Liver (tissue), 3 donors: ENCODE measurements around the gene SKI.

Source experiments
- FOXA1 ChIP-seq: IDR thresholded peaks from 2 replicates; pipeline ENCODE4 v1.6.1; 2016; ENCODE audit warnings: antibody characterized with exemption
- RAD21 ChIP-seq, 2 donors: IDR thresholded peaks; 2 replicates each; pipeline ENCODE4 v1.6.1; 2016; ENCODE audit warnings: antibody characterized with exemption in 2 of 2, mild to moderate bottlenecking in 2 of 2
- RXRA ChIP-seq, 2 donors: IDR thresholded peaks; 2 replicates each; pipeline ENCODE4 v1.6.1; 2017 to 2018; ENCODE audit warnings: antibody characterized with exemption in 2 of 2, mild to moderate bottlenecking in 1 of 2
- TAF1 ChIP-seq: conservative IDR thresholded peaks from 2 replicates; pipeline ENCODE4 v1.6.1; 2016; ENCODE audit warnings: antibody characterized with exemption, mild to moderate bottlenecking
- YY1 ChIP-seq: IDR thresholded peaks from 2 replicates; pipeline ENCODE4 v1.6.1; 2016; ENCODE audit warnings: antibody characterized with exemption, mild to moderate bottlenecking
- TF ChIP-seq, protein P1 (sequence below): fragments of 150-350 bp; IDR thresholded peaks from 2 replicates; pipeline ENCODE4 v1.5.1; 2017; ENCODE audit warnings: improper control_type of control experiment, low read depth, low read length; ENCODE audit not compliant: missing input control
- TF ChIP-seq, protein P2 (sequence below): IDR thresholded peaks from 2 replicates; pipeline ENCODE4 v1.6.1; 2016; ENCODE audit warnings: antibody characterized with exemption, mild to moderate bottlenecking
- TF ChIP-seq, protein P3 (sequence below): IDR thresholded peaks from 2 replicates; pipeline ENCODE4 v1.6.1; 2016; ENCODE audit warnings: antibody characterized with exemption
- TF ChIP-seq, protein P4 (sequence below): IDR thresholded peaks from 2 replicates; pipeline ENCODE4 v1.6.1; 2016; ENCODE audit warnings: antibody characterized with exemption
- TF ChIP-seq, protein P5 (sequence below): IDR thresholded peaks from 2 replicates; pipeline ENCODE4 v1.6.1; 2016; ENCODE audit warnings: antibody characterized with exemption
- donor health status: healthy.
- donor health status: healthy.

DNA sequence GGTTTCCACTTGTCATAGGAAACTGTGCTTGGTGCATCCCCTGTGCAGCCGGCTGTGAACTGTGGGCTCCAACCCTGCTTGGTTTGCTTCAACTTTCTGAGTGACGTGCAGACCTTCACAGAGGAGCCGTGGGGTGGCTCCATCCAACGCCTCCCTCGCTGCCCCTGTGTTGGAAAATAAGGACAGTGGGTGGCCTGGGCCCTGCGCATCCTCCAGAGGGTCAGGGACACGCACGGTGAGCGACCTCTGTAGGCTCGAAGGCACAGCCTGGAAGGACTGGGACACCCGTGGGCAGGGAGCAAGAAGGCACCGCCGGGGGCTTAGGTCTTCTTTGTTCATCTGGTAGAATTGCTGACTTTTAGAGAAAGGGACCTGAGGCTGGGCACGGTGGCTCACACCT lies 27.1 kb upstream of the SKI start:
- TF ChIP-seq YY1 (no peak), TAF1 (no peak), RXRA (IDR thresholded peaks at IDR 0.05) (no peak), RAD21 (IDR thresholded peaks at IDR 0.05) (no peak), FOXA1 (no peak)
- TF ChIP-seq, protein P1, sequence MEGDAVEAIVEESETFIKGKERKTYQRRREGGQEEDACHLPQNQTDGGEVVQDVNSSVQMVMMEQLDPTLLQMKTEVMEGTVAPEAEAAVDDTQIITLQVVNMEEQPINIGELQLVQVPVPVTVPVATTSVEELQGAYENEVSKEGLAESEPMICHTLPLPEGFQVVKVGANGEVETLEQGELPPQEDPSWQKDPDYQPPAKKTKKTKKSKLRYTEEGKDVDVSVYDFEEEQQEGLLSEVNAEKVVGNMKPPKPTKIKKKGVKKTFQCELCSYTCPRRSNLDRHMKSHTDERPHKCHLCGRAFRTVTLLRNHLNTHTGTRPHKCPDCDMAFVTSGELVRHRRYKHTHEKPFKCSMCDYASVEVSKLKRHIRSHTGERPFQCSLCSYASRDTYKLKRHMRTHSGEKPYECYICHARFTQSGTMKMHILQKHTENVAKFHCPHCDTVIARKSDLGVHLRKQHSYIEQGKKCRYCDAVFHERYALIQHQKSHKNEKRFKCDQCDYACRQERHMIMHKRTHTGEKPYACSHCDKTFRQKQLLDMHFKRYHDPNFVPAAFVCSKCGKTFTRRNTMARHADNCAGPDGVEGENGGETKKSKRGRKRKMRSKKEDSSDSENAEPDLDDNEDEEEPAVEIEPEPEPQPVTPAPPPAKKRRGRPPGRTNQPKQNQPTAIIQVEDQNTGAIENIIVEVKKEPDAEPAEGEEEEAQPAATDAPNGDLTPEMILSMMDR, result no peak
- TF ChIP-seq, protein P2, sequence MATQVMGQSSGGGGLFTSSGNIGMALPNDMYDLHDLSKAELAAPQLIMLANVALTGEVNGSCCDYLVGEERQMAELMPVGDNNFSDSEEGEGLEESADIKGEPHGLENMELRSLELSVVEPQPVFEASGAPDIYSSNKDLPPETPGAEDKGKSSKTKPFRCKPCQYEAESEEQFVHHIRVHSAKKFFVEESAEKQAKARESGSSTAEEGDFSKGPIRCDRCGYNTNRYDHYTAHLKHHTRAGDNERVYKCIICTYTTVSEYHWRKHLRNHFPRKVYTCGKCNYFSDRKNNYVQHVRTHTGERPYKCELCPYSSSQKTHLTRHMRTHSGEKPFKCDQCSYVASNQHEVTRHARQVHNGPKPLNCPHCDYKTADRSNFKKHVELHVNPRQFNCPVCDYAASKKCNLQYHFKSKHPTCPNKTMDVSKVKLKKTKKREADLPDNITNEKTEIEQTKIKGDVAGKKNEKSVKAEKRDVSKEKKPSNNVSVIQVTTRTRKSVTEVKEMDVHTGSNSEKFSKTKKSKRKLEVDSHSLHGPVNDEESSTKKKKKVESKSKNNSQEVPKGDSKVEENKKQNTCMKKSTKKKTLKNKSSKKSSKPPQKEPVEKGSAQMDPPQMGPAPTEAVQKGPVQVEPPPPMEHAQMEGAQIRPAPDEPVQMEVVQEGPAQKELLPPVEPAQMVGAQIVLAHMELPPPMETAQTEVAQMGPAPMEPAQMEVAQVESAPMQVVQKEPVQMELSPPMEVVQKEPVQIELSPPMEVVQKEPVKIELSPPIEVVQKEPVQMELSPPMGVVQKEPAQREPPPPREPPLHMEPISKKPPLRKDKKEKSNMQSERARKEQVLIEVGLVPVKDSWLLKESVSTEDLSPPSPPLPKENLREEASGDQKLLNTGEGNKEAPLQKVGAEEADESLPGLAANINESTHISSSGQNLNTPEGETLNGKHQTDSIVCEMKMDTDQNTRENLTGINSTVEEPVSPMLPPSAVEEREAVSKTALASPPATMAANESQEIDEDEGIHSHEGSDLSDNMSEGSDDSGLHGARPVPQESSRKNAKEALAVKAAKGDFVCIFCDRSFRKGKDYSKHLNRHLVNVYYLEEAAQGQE, result no peak
- TF ChIP-seq, protein P3, sequence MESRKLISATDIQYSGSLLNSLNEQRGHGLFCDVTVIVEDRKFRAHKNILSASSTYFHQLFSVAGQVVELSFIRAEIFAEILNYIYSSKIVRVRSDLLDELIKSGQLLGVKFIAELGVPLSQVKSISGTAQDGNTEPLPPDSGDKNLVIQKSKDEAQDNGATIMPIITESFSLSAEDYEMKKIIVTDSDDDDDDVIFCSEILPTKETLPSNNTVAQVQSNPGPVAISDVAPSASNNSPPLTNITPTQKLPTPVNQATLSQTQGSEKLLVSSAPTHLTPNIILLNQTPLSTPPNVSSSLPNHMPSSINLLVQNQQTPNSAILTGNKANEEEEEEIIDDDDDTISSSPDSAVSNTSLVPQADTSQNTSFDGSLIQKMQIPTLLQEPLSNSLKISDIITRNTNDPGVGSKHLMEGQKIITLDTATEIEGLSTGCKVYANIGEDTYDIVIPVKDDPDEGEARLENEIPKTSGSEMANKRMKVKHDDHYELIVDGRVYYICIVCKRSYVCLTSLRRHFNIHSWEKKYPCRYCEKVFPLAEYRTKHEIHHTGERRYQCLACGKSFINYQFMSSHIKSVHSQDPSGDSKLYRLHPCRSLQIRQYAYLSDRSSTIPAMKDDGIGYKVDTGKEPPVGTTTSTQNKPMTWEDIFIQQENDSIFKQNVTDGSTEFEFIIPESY, result no peak
- TF ChIP-seq, protein P4, sequence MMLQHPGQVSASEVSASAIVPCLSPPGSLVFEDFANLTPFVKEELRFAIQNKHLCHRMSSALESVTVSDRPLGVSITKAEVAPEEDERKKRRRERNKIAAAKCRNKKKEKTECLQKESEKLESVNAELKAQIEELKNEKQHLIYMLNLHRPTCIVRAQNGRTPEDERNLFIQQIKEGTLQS, result no peak
- TF ChIP-seq, protein P5, sequence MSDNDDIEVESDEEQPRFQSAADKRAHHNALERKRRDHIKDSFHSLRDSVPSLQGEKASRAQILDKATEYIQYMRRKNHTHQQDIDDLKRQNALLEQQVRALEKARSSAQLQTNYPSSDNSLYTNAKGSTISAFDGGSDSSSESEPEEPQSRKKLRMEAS, result no peak
